Adrenal gland (tissue), 12 donors: ENCODE measurements around the gene BBX. TPM values are rescaled to one million over a fixed set of nuclear protein-coding genes. Genes with fewer than 3 reads are reported as not detected.
A peak's percentile ranks its signal among the peaks of the same experiment; 100 is the strongest.

Experiments
- DNase-seq, 7 donors: peaks; one replicate each; pipeline ENCODE4 v3.0.0-alpha.2; 2019 to 2020
- H3K27ac ChIP-seq, 5 donors: fragments of 200-600 bp; sonication (generic) in 4 of 5; 1 replicate in 3 of 5; 2 replicates in 2 of 5; pipeline versions ENCODE4 v1.5.1 to v1.8.0; 2016 to 2020; ENCODE audit warnings: mild to moderate bottlenecking in 1 of 5
- H3K27me3 ChIP-seq: fragments of 200-600 bp; 2 replicates; pipeline ENCODE4 v1.8.0; 2021
- H3K36me3 ChIP-seq, 2 donors: fragments of 200-600 bp; replicated peaks in 1 of 2; 1 replicate in 1 of 2; 2 replicates in 1 of 2; pipeline versions ENCODE4 v1.5.1 to v1.8.0; 2018 to 2022
- H3K4me1 ChIP-seq, 2 donors: fragments of 200-600 bp; replicated peaks in 1 of 2; 1 replicate in 1 of 2; 2 replicates in 1 of 2; pipeline versions ENCODE4 v1.5.1 to v1.8.0; 2018 to 2021
- H3K4me3 ChIP-seq, 4 donors: fragments of 200-600 bp; sonication (generic) in 3 of 4; one replicate each; pipeline ENCODE4 v1.5.1; 2016 to 2018
- H3K9me3 ChIP-seq, 3 donors: fragments of 200-600 bp; sonication (generic) in 1 of 3; replicated peaks in 1 of 3; 1 replicate in 2 of 3; 2 replicates in 1 of 3; pipeline versions ENCODE4 v1.5.1 to v1.8.0; 2016 to 2021
- CTCF ChIP-seq, 6 experiments: fragments of 450-650 bp in 4 of 6; fragments of 200-600 bp in 2 of 6; sonication (generic) in 1 of 6; IDR thresholded peaks; 1 replicate in 5 of 6; 2 replicates in 1 of 6; pipeline versions ENCODE4 v1.5.1 to v1.8.0; 2016 to 2021; ENCODE audit warnings: antibody characterized with exemption in 6 of 6, mild to moderate bottlenecking in 2 of 6, moderate library complexity in 1 of 6
- POLR2A ChIP-seq, 2 donors: fragments of 450-650 bp; IDR thresholded peaks; one replicate each; pipeline ENCODE4 v1.6.1; 2017; ENCODE audit warnings: antibody characterized with exemption in 2 of 2, mild to moderate bottlenecking in 2 of 2, moderate library complexity in 1 of 2
- WGBS, 4 donors: extraction: QIAGEN DNeasy Blood & Tissue Kit in 2 of 4; methylation state at CpG; one replicate each; pipeline versions ENCODE4 v1.1.5 to v1.1.7; 2013 to 2017; 5-methylcytosine and 5-hydroxymethylcytosine counted together
- intact Hi-C, 2 donors: fragments of 100-400 bp; cut with DNase I; formaldehyde crosslinking; loops; one replicate each; pipeline versions ENCODE4 v1.14.1 to v1.15.0; 2022 to 2023
- polyA plus RNA-seq, 3 donors: library from polyadenylated mRNA; stranded (reverse); fragments of 200-250 nt in 2 of 3; fragments of 350-450 nt in 1 of 3; fragmentation: Illumina TruSeq in 1 of 3; extraction: RNeasy Lipid Tissue Mini Kit (QIAGEN cat#74804) in 1 of 3; gene quantifications; one replicate each; pipeline ENCODE4 v1.2.3, GENCODE V29; 2013 to 2014
- total RNA-seq, 9 donors: library from RNA; depleted of rRNA in 4 of 9; stranded (reverse); fragments of >200 nt in 4 of 9; fragments of 120-200 nt in 1 of 9; fragmentation: NEBNext Ultra II Directional in 1 of 9; extraction: Animal tissue kit (Norgen Biotek cat#: 25700) in 1 of 9; gene quantifications; one replicate each; pipeline versions ENCODE4 v1.1.0 to v1.2.4, GENCODE V29; 2013 to 2023
- donor health status: healthy with polysubstance abuse.
- donor health status: Bipolar disorder and iron deficiency.
- donor health status: DM: yes; HTN: yes; CAD: no.
- donor health status: DM: no; HTN: no; CAD: no.
- donor health status: DM: no; HTN: no; CAD: no.
- donor health status: DM: yes; HTN: yes; CAD: no.

The BBX gene
- total and polyA plus RNA-seq, 12 donors: 12.8 to 208 (median 116) TPM

GRCh38 chr3:107627962-107628542 lies 105.3 kb downstream of the BBX start:
- Histone ChIP-seq H3K36me3 (no peaks in the 10 kb centered on the region), H3K27me3 (no peaks in the 10 kb centered on the region), H3K27ac (no peak overlapping the region), H3K9me3 (no peaks in the 10 kb centered on the region), H3K4me3 (no peak overlapping the region), H3K4me1 (peaks cover 3 to 31% of the 10 kb centered on the region in 2 donors)
- DNase-seq: no peak
- TF ChIP-seq POLR2A (IDR thresholded peaks at IDR 0.05): no peak
- TF ChIP-seq CTCF (IDR thresholded peaks at IDR 0.05): peak in 3 of 6 experiments; percentile 6 to 29 (median 18)
- intact Hi-C loops: no loop called here

DNA sequence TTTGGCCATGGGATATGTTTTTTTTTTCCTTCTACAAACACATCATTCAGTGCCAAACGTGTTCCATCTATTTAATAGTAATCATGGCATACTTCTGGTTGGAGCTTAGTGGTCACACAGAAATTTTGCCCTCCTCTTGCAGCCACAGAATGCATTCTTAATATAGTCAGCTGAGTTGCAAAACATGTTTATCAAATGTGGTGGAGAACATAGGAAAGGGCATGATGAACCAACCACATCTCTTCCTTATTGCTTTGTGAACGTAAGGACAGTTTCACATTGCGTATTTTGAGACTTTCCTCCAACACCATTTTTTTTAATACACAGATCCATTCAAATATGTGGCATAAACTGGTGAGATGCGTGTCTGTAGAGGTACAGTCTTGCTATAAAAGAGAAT lies 106.8 kb downstream of the BBX start:
- intact Hi-C loops: no loop called here

DNA sequence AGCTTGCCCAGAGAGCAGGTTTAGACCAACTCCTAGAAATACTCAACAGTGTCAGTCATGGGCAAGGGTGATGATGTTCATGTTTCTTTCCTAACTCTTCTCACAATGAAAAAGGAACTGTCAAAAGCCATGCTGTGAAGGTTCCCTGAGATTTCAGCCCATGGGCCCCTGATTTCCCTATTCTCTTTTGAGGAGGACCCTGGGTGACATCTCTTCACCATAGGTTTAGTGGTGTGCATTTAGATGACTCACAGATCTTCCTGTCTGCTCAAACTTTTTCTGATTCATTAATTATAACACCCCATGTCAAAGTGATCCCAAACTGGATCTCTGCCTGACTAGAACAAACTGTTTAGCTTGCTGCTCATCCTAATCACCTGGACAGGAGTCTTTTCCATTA lies 108.0 kb downstream of the BBX start:
- Histone ChIP-seq H3K27me3 (no peaks in the 10 kb centered on the region), H3K36me3 (no peaks in the 10 kb centered on the region), H3K9me3 (no peaks in the 10 kb centered on the region), H3K4me1 (peaks cover 16 to 52% of the 10 kb centered on the region in 2 donors), H3K4me3 (no peak overlapping the region), H3K27ac (peak overlapping the region in 1 of 5 donors; percentile 11)
- TF ChIP-seq POLR2A (IDR thresholded peaks at IDR 0.05) (no peak), CTCF (IDR thresholded peaks at IDR 0.05) (no peak)
- intact Hi-C loops: no loop called here
- DNase-seq: no peak

More for the DNA sequence above, 106.8 kb downstream of the BBX start:
- H3K27ac ChIP-seq: no peak overlapping the region
- WGBS, 4 donors: 78 to 88% (median 82%) methylated on average over 4 of the region's 4 CpGs
- no peak overlapping the region for H3K4me3 ChIP-seq
- H3K27me3 ChIP-seq: no peaks in the 10 kb centered on the region
- TF ChIP-seq CTCF (IDR thresholded peaks at IDR 0.05) (no peak), POLR2A (IDR thresholded peaks at IDR 0.05) (no peak)
- no peaks in the 10 kb centered on the region for H3K36me3 ChIP-seq
- H3K4me1 ChIP-seq: peaks cover 16 to 47% of the 10 kb centered on the region in 2 donors
- no peaks in the 10 kb centered on the region for H3K9me3 ChIP-seq
- no peak for DNase-seq

DNA sequence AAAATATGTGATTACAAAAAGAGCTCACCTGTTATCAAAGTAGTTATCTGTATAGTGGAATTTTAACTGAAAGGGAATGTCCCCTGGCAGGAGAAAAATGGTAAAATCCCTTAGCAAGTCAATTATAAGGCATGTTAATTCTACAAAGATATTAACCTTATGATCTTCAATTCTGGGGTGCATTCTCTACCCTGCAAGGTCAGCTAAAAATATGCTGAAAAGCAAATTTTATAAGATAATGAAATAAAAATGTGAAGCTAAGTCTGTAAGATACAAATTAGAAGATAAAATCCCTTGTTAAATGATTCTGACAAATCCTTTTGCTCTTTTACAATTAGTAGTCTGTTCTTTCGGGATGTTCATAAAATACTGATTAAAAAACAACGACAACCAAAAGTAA lies 109.8 kb downstream of the BBX start:
- no peaks in the 10 kb centered on the region for H3K36me3 ChIP-seq
- H3K9me3 ChIP-seq: no peaks in the 10 kb centered on the region
- TF ChIP-seq CTCF (IDR thresholded peaks at IDR 0.05) (no peak), POLR2A (IDR thresholded peaks at IDR 0.05) (no peak)
- peaks cover 16 to 52% of the 10 kb centered on the region in 2 donors for H3K4me1 ChIP-seq
- DNase-seq: no peak
- H3K4me3 ChIP-seq: no peak overlapping the region
- no peaks in the 10 kb centered on the region for H3K27me3 ChIP-seq
- intact Hi-C loops: no loop called here
- 57 to 65% (median 60%) methylated on average over 2 of the region's 2 CpGs for WGBS, 4 donors
- no peak overlapping the region for H3K27ac ChIP-seq
